Neural progenitor cell (in vitro differentiated cells): ENCODE data around the gene TIMP4. TPM values are rescaled to one million over a fixed set of nuclear protein-coding genes. Genes with fewer than 3 reads are reported as not detected.
A peak's percentile ranks its signal among the peaks of the same experiment; 100 is the strongest.

Experiments used
- DNase-seq: peaks from one replicate; pipeline ENCODE4 v3.0.0-alpha.2; 2016; ENCODE audit warnings: low spot score
- H2AFZ ChIP-seq: fragments of 200-600 bp; sonication (generic); replicated peaks from 2 replicates; pipeline ENCODE4 v1.6.1; 2016; ENCODE audit warnings: antibody characterized with exemption
- H3F3A ChIP-seq: fragments of 200-600 bp; sonication (generic); 2 replicates; pipeline ENCODE4 v1.6.1; 2016; ENCODE audit warnings: antibody characterized with exemption, low read depth
- H3K27ac ChIP-seq: fragments of 200-600 bp; sonication (generic); 2 replicates; pipeline ENCODE4 v1.5.1; 2016; ENCODE audit warnings: mild to moderate bottlenecking
- H3K27me3 ChIP-seq: fragments of 200-600 bp; sonication (generic); 2 replicates; pipeline ENCODE4 v1.6.1; 2016; ENCODE audit warnings: mild to moderate bottlenecking, moderate library complexity
- H3K36me3 ChIP-seq: fragments of 200-600 bp; sonication (generic); 2 replicates; pipeline ENCODE4 v1.5.1; 2016
- H3K4me1 ChIP-seq: fragments of 200-600 bp; sonication (generic); 2 replicates; pipeline ENCODE4 v1.6.1; 2016; ENCODE audit warnings: mixed run types
- H3K4me2 ChIP-seq: fragments of 200-600 bp; sonication (generic); 2 replicates; pipeline ENCODE4 v1.6.1; 2016
- H3K4me3 ChIP-seq: fragments of 200-600 bp; sonication (generic); 2 replicates; pipeline ENCODE4 v1.5.1; 2016
- H3K79me2 ChIP-seq: fragments of 200-600 bp; sonication (generic); 2 replicates; pipeline ENCODE4 v1.6.1; 2016; ENCODE audit warnings: low read depth
- H3K9ac ChIP-seq: fragments of 200-600 bp; sonication (generic); 2 replicates; pipeline ENCODE4 v1.6.1; 2016
- H3K9me3 ChIP-seq: fragments of 200-600 bp; sonication (generic); 2 replicates; pipeline ENCODE4 v1.5.1; 2016; ENCODE audit warnings: low read depth
- H4K20me1 ChIP-seq: fragments of 200-600 bp; sonication (generic); 2 replicates; pipeline ENCODE4 v1.6.1; 2016; ENCODE audit warnings: low read depth
- H3K27ac Mint-ChIP-seq: 3 replicates; pipeline ENCODE4 v1.8.0; 2021; ENCODE audit warnings: mixed read lengths
- H3K27me3 Mint-ChIP-seq: 2 replicates; pipeline ENCODE4 v1.8.0; 2022; ENCODE audit warnings: low read depth, mild to moderate bottlenecking, inconsistent platforms, moderate library complexity, mixed read lengths; ENCODE audit not compliant: insufficient read depth
- H3K36me3 Mint-ChIP-seq: 3 replicates; pipeline ENCODE4 v1.8.0; 2021; ENCODE audit warnings: mixed read lengths
- H3K4me1 Mint-ChIP-seq: 3 replicates; pipeline ENCODE4 v1.8.0; 2021; ENCODE audit warnings: mixed read lengths
- H3K4me3 Mint-ChIP-seq: 3 replicates; pipeline ENCODE4 v1.8.0; 2021; ENCODE audit warnings: mild to moderate bottlenecking, moderate library complexity, mixed read lengths
- H3K9me3 Mint-ChIP-seq: 3 replicates; pipeline ENCODE4 v1.8.0; 2020; ENCODE audit warnings: mixed read lengths
- CTCF ChIP-seq: fragments of 200-600 bp; sonication (generic); IDR thresholded peaks from 2 replicates; pipeline ENCODE4 v1.5.1; 2017; ENCODE audit warnings: antibody characterized with exemption, mild to moderate bottlenecking
- EZH2 ChIP-seq: fragments of 200-600 bp; sonication (generic); IDR thresholded peaks from 2 replicates; pipeline ENCODE4 v1.6.1; 2017; ENCODE audit warnings: antibody characterized with exemption, mild to moderate bottlenecking, moderate library complexity
- EZH2phosphoT487 ChIP-seq: fragments of 200-600 bp; sonication (generic); IDR thresholded peaks from 2 replicates; pipeline ENCODE4 v1.6.1; 2017; ENCODE audit warnings: antibody characterized with exemption
- total RNA-seq: library from RNA; depleted of rRNA; stranded (reverse); fragments of >200 nt; gene quantifications from 2 replicates; pipeline ENCODE4 v1.2.3, GENCODE V29; 2015; ENCODE audit warnings: low replicate concordance

The TIMP4 gene
- total RNA-seq, 1 donor from 2014 or later = 0.07 TPM

DNA sequence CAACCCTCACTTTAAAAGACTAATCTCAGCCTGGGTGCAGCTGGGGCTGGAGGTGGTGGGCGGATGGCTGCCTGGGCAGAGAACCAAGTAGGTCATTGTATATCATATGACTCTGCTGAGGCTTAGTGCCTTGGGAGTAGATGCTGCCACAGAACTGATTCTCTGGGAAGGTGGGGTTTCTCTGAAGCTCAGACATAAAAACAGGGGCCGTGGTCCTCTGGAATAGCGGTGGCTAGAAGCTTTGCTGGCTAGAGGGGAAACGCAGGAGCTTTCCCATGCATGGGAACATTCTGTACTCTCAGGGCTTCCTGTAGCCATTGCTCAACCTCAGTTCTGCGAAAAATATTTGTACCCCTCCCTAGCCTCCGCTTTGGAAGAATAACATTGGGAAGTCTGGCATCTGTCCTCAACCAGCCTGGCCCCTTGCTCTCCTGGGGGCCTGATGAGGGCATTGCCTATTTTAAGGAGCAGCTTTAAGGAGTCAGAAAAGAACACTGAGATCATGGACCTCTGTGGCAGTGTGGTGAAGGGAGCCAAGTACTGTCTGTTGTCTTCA is 14.7 kb downstream of the TIMP4 start:
- no peaks in the 10 kb centered on the region for H4K20me1 ChIP-seq
- H3K4me2 ChIP-seq = no peak overlapping the region
- H3F3A ChIP-seq = no peaks in the 10 kb centered on the region
- no peaks in the 10 kb centered on the region for H3K36me3 ChIP-seq
- H3K4me1 Mint-ChIP-seq = peaks cover 3% of the 10 kb centered on the region
- no peaks in the 10 kb centered on the region for H3K9me3 ChIP-seq
- no peak for TF ChIP-seq CTCF
- TF ChIP-seq EZH2 = no peak
- H3K27me3 ChIP-seq = no peaks in the 10 kb centered on the region
- no peak overlapping the region for H2AFZ ChIP-seq
- no peak for DNase-seq
- no peak overlapping the region for H3K4me3 Mint-ChIP-seq
- no peak overlapping the region for H3K9ac ChIP-seq
- H3K27me3 Mint-ChIP-seq = peaks cover 6% of the 10 kb centered on the region
- H3K36me3 Mint-ChIP-seq = no peaks in the 10 kb centered on the region
- H3K4me1 ChIP-seq = peaks cover 11% of the 10 kb centered on the region
- no peak overlapping the region for H3K27ac ChIP-seq
- H3K27ac Mint-ChIP-seq = peak overlapping the region; percentile 46
- H3K79me2 ChIP-seq = no peaks in the 10 kb centered on the region
- H3K9me3 Mint-ChIP-seq = no peaks in the 10 kb centered on the region
- no peak overlapping the region for H3K4me3 ChIP-seq

DNA sequence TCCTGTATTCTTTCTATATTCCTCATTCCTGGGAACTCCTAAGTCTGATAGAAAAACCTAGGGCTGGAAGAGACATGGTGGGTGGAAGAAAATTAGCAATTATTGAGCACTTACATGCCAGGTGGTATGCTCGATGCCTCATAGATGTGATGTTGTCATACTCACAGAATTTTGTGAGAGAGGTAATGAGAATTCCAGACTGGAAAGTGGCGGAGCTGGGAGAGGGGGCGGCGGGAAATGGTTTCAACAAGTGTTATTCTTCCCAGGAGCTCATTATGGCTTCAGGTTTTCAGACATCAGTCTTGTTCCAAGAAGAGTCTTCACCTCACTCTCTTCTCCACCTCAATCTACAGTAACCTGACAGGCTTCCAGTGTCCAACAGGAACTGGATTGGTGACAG is 16.2 kb downstream of the TIMP4 start:
- no peak for TF ChIP-seq EZH2phosphoT487
- H3K27ac ChIP-seq = no peak overlapping the region
- H3F3A ChIP-seq = no peaks in the 10 kb centered on the region

DNA sequence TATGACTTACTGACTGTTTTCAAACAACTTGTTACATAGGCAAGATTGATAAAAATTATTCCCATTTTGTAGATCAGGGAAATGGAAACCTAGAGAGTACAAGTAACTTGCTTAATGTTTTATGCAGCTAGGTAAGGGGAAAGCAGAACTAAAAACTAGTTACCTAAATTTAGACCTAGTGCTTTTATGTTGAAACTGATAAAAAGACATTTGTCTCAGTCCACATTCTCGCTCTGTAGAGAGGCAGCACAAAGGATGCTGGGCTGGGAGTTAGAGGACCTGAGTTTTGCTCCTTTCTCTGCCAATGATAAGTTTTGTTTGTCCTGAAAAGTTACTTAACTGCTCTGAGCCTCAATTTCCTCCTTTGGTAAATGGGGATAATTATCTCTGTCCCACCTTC is 17.4 kb downstream of the TIMP4 start:
- H3K27ac ChIP-seq = no peak overlapping the region
- no peaks in the 10 kb centered on the region for H3K79me2 ChIP-seq
- no peaks in the 10 kb centered on the region for H3K9me3 ChIP-seq
- H3K27me3 Mint-ChIP-seq = peaks cover 2% of the 10 kb centered on the region
- H3K4me3 ChIP-seq = no peak overlapping the region
- H3F3A ChIP-seq = no peaks in the 10 kb centered on the region
- no peaks in the 10 kb centered on the region for H3K9me3 Mint-ChIP-seq
- no peak overlapping the region for H3K4me3 Mint-ChIP-seq
- H4K20me1 ChIP-seq = no peaks in the 10 kb centered on the region
- no peaks in the 10 kb centered on the region for H3K4me1 Mint-ChIP-seq
- no peak for DNase-seq
- TF ChIP-seq EZH2 = no peak
- TF ChIP-seq CTCF = no peak
- TF ChIP-seq EZH2phosphoT487 = no peak
- no peak overlapping the region for H3K27ac Mint-ChIP-seq
- H3K4me2 ChIP-seq = no peak overlapping the region
- H3K36me3 ChIP-seq = no peaks in the 10 kb centered on the region
- H3K27me3 ChIP-seq = no peaks in the 10 kb centered on the region
- H3K4me1 ChIP-seq = peaks cover 11% of the 10 kb centered on the region
- H3K36me3 Mint-ChIP-seq = no peaks in the 10 kb centered on the region
- H2AFZ ChIP-seq = no peak overlapping the region
- H3K9ac ChIP-seq = no peak overlapping the region

More for the DNA sequence above, 16.2 kb downstream of the TIMP4 start:
- Histone ChIP-seq H3K4me1 (peaks cover 11% of the 10 kb centered on the region), H3K9me3 (no peaks in the 10 kb centered on the region), H3K4me3 (no peak overlapping the region), H3K27me3 (no peaks in the 10 kb centered on the region), H3K9ac (no peak overlapping the region), H3K4me2 (peak overlapping the region; percentile 47), H2AFZ (no peak overlapping the region), H4K20me1 (no peaks in the 10 kb centered on the region), H3K79me2 (no peaks in the 10 kb centered on the region), H3K36me3 (no peaks in the 10 kb centered on the region)
- peaks cover 3% of the 10 kb centered on the region for H3K27me3 Mint-ChIP-seq
- no peak for DNase-seq
- no peaks in the 10 kb centered on the region for H3K9me3 Mint-ChIP-seq
- H3K27ac Mint-ChIP-seq = no peak overlapping the region
- no peaks in the 10 kb centered on the region for H3K4me1 Mint-ChIP-seq
- no peak overlapping the region for H3K4me3 Mint-ChIP-seq
- H3K36me3 Mint-ChIP-seq = no peaks in the 10 kb centered on the region

GRCh38 chr3:12139111-12139511 is 19.6 kb downstream of the TIMP4 start:
- Mint-ChIP-seq H3K9me3 (no peaks in the 10 kb centered on the region), H3K4me1 (peaks cover 3% of the 10 kb centered on the region), H3K36me3 (no peaks in the 10 kb centered on the region), H3K4me3 (no peak overlapping the region), H3K27me3 (peaks cover 3% of the 10 kb centered on the region), H3K27ac (no peak overlapping the region)
- Histone ChIP-seq H3K36me3 (no peaks in the 10 kb centered on the region), H3K4me3 (no peak overlapping the region), H3K9ac (no peak overlapping the region), H3K27ac (no peak overlapping the region), H3K27me3 (no peaks in the 10 kb centered on the region), H3F3A (no peaks in the 10 kb centered on the region), H4K20me1 (no peaks in the 10 kb centered on the region), H3K4me2 (no peak overlapping the region), H3K4me1 (peaks cover 11% of the 10 kb centered on the region), H3K9me3 (no peaks in the 10 kb centered on the region), H3K79me2 (no peaks in the 10 kb centered on the region), H2AFZ (peak overlapping the region; percentile 5)
- DNase-seq = peak; percentile 71
- TF ChIP-seq EZH2phosphoT487 = no peak
- peak; percentile 63 for TF ChIP-seq CTCF
- TF ChIP-seq EZH2 = no peak
